GM18508 (cell line): Measurements from ENCODE around the gene KERA.

Experiments used
- ATAC-seq: cut with Tn5 transposase; IDR thresholded peaks from one replicate; pipeline ENCODE4 v1.9.1; 2021; ENCODE audit warnings: moderate number of reproducible peaks; ENCODE audit not compliant: insufficient read depth, unreplicated experiment

The KERA gene

GRCh38 chr12:91019455-91019854 lies 38.4 kb downstream of the KERA start:
- ATAC-seq = no peak

- no peak for ATAC-seq
Observed at GRCh38 chr12:91017511-91018263, 40.1 kb downstream of the KERA start.

GRCh38 chr12:91017043-91017442 lies 40.8 kb downstream of the KERA start:
- no peak for ATAC-seq

- peak; percentile 97 for ATAC-seq
Observed at GRCh38 chr12:91009319-91009950, 48.4 kb downstream of the KERA start.

- peak; percentile 51 for ATAC-seq
Observed at GRCh38 chr12:91007531-91008290, 50.1 kb downstream of the KERA start.

- no peak for ATAC-seq
Observed at GRCh38 chr12:91004872-91005271, 53.0 kb downstream of the KERA start, which contains the start of gene EPYC. EPYC (minus strand) TSS chr12:91004972; CDS start chr12:91002565, 2,407 bp downstream.

- no peak for ATAC-seq
Observed at GRCh38 chr12:91003737-91004136, 54.1 kb downstream of the KERA start.

GRCh38 chr12:91001306-91001705 lies 56.5 kb downstream of the KERA start:
- no peak for ATAC-seq
